GM15510 (cell line): Measurements from ENCODE around the gene PDE6A.

Experiments
- POLR2A ChIP-seq: IDR thresholded peaks from 3 replicates; pipeline ENCODE4 v1.6.1; 2011; ENCODE audit warnings: borderline replicate concordance; ENCODE audit not compliant: insufficient read length; ENCODE audit errors: extremely low read depth

Gene PDE6A

GRCh38 chr5:149944666-149945065 is at the start of gene PDE6A:
TSS of gene PDE6A (minus strand) at chr5:149944793. CDS start at chr5:149944673, 120 bp downstream.
- no peak for TF ChIP-seq POLR2A

GRCh38 chr5:149993471-149993870 is 48.9 kb upstream of the PDE6A start:
- TF ChIP-seq POLR2A = no peak

GRCh38 chr5:149990518-149991376 is 46.2 kb upstream of the PDE6A start:
- no peak for TF ChIP-seq POLR2A

- TF ChIP-seq POLR2A = no peak
These were observed 43.5 kb upstream of the PDE6A start for GRCh38 chr5:149988126-149988525.

GRCh38 chr5:149982505-149982904 is 37.9 kb upstream of the PDE6A start:
- no peak for TF ChIP-seq POLR2A

GRCh38 chr5:149981206-149981605 is 36.6 kb upstream of the PDE6A start:
- no peak for TF ChIP-seq POLR2A

- no peak for TF ChIP-seq POLR2A
These were observed 35.3 kb upstream of the PDE6A start for GRCh38 chr5:149979896-149980295.

GRCh38 chr5:149975409-149975808 is 30.8 kb upstream of the PDE6A start:
- no peak for TF ChIP-seq POLR2A

GRCh38 chr5:149969181-149969930 is 24.8 kb upstream of the PDE6A start:
- no peak for TF ChIP-seq POLR2A

GRCh38 chr5:149966946-149967345 is 22.4 kb upstream of the PDE6A start:
- no peak for TF ChIP-seq POLR2A

GRCh38 chr5:149963729-149964128 is 19.1 kb upstream of the PDE6A start:
- no peak for TF ChIP-seq POLR2A

- TF ChIP-seq POLR2A = no peak
These were observed 18.2 kb upstream of the PDE6A start for GRCh38 chr5:149962601-149963300.

- TF ChIP-seq POLR2A = no peak
These were observed 17.4 kb upstream of the PDE6A start for GRCh38 chr5:149961957-149962409.

- TF ChIP-seq POLR2A = no peak
These were observed 16.6 kb upstream of the PDE6A start for GRCh38 chr5:149961186-149961685.
